ENCODE measurements around the gene PARG.
"Not testable (repeated sequence)": the region's sequence is repeated elsewhere in the genome, so short reads cannot be mapped to it uniquely, and the experiment has no call there.

Gene PARG

GRCh38 chr10:49942339-49942705 lies 495 bp upstream of the PARG start:
- peak; percentile 42 for DNase-seq
- not testable (repeated sequence) for H2BK120ac ChIP-seq (ENCODE audit: low read depth, low read length); H3K4me1 ChIP-seq (ENCODE audit: control insufficient read depth, insufficient read depth, low read depth, low read length); H3K23ac ChIP-seq (ENCODE audit: low read length in 2 of 2); H3K79me1 ChIP-seq (replicated peaks; ENCODE audit: low read length, poor library complexity, severe bottlenecking); H3K9me3 ChIP-seq (ENCODE audit: control insufficient read depth, low read length); H3K27me3 ChIP-seq (ENCODE audit: control insufficient read depth in 1 of 2, insufficient read depth in 1 of 2, low read length in 2 of 2); H2AK5ac ChIP-seq (ENCODE audit: low read length, severe bottlenecking); H3K36me3 ChIP-seq (ENCODE audit: control insufficient read depth in 1 of 2, insufficient read depth in 2 of 2, low read depth in 1 of 2, low read length in 2 of 2); H2BK12ac ChIP-seq (ENCODE audit: low read length in 2 of 2); H3K14ac ChIP-seq (ENCODE audit: low read length in 2 of 2); H4K91ac ChIP-seq (ENCODE audit: low read length); H2BK15ac ChIP-seq (ENCODE audit: low read depth, poor library complexity, severe bottlenecking)
- peak overlapping the region in 1 of 2 experiments; percentile 51 for H3K4ac ChIP-seq (ENCODE audit: low read depth in 1 of 2, low read length in 2 of 2)
- peak overlapping the region; percentile 63 for H2AFZ ChIP-seq (ENCODE audit: low read depth, low read length)
- H3K18ac ChIP-seq (ENCODE audit: low read depth in 1 of 2, low read length in 2 of 2): peak overlapping the region in 1 of 2 experiments; percentile 21
- H3K4me2 ChIP-seq (ENCODE audit: low read length, poor library complexity, severe bottlenecking): peak overlapping the region; percentile 23
- peak overlapping the region; percentile 72 for H3K27ac ChIP-seq (ENCODE audit: low read length, poor library complexity, severe bottlenecking)
- peak overlapping the region; percentile 54 for H4K8ac ChIP-seq (ENCODE audit: low read length)
- peak overlapping the region; percentile 31 for H2BK5ac ChIP-seq (ENCODE audit: low read depth, low read length, poor library complexity, severe bottlenecking)
- H3K9ac ChIP-seq (ENCODE audit: low read length): peak overlapping the region; percentile 98
- peak overlapping the region; percentile 78 to 96 for H3K4me3 ChIP-seq (ENCODE audit: insufficient read depth in 1 of 2, low read depth in 1 of 2, low read length in 2 of 2)
- 4% methylated on average over 12 of the region's 12 CpGs for WGBS

GRCh38 chr10:49931959-49932728 lies 9.7 kb downstream of the PARG start:
- not testable (repeated sequence) for DNase-seq; H2AK5ac ChIP-seq (ENCODE audit: low read length, severe bottlenecking); H3K4me2 ChIP-seq (ENCODE audit: low read length, poor library complexity, severe bottlenecking)

GRCh38 chr10:49931276-49931675 lies 10.6 kb downstream of the PARG start:
- not testable (repeated sequence) for H3K14ac ChIP-seq (ENCODE audit: low read length in 2 of 2); H3K4me1 ChIP-seq (ENCODE audit: control insufficient read depth, insufficient read depth, low read depth, low read length); H2AK5ac ChIP-seq (ENCODE audit: low read length, severe bottlenecking); H3K4me3 ChIP-seq (ENCODE audit: insufficient read depth in 1 of 2, low read depth in 1 of 2, low read length in 2 of 2); H3K9ac ChIP-seq (ENCODE audit: low read length); H4K91ac ChIP-seq (ENCODE audit: low read length); H2BK15ac ChIP-seq (ENCODE audit: low read depth, poor library complexity, severe bottlenecking); H2BK12ac ChIP-seq (ENCODE audit: low read length in 2 of 2); H3K4me2 ChIP-seq (ENCODE audit: low read length, poor library complexity, severe bottlenecking); H3K4ac ChIP-seq (ENCODE audit: low read depth in 1 of 2, low read length in 2 of 2); H3K36me3 ChIP-seq (ENCODE audit: control insufficient read depth in 1 of 2, insufficient read depth in 2 of 2, low read depth in 1 of 2, low read length in 2 of 2); H3K27me3 ChIP-seq (ENCODE audit: control insufficient read depth in 1 of 2, insufficient read depth in 1 of 2, low read length in 2 of 2); H3K18ac ChIP-seq (ENCODE audit: low read depth in 1 of 2, low read length in 2 of 2); H2BK5ac ChIP-seq (ENCODE audit: low read depth, low read length, poor library complexity, severe bottlenecking); H2AFZ ChIP-seq (ENCODE audit: low read depth, low read length); H3K23ac ChIP-seq (ENCODE audit: low read length in 2 of 2); H3K27ac ChIP-seq (ENCODE audit: low read length, poor library complexity, severe bottlenecking); H3K79me1 ChIP-seq (replicated peaks; ENCODE audit: low read length, poor library complexity, severe bottlenecking); DNase-seq; H2BK120ac ChIP-seq (ENCODE audit: low read depth, low read length); H4K8ac ChIP-seq (ENCODE audit: low read length); H3K9me3 ChIP-seq (ENCODE audit: control insufficient read depth, low read length)
- 100% methylated on average over 2 of the region's 5 CpGs for WGBS

More at GRCh38 chr10:49931959-49932728, 9.7 kb downstream of the PARG start:
- WGBS: no CpG with 5 or more reads among the region's 7 CpGs
- H3K27ac ChIP-seq (ENCODE audit: low read length, poor library complexity, severe bottlenecking); H4K8ac ChIP-seq (ENCODE audit: low read length); H3K79me1 ChIP-seq (replicated peaks; ENCODE audit: low read length, poor library complexity, severe bottlenecking); H3K27me3 ChIP-seq (ENCODE audit: control insufficient read depth in 1 of 2, insufficient read depth in 1 of 2, low read length in 2 of 2); H3K14ac ChIP-seq (ENCODE audit: low read length in 2 of 2); H3K23ac ChIP-seq (ENCODE audit: low read length in 2 of 2); H2AFZ ChIP-seq (ENCODE audit: low read depth, low read length); H2BK15ac ChIP-seq (ENCODE audit: low read depth, poor library complexity, severe bottlenecking); H3K4me3 ChIP-seq (ENCODE audit: insufficient read depth in 1 of 2, low read depth in 1 of 2, low read length in 2 of 2); H2BK120ac ChIP-seq (ENCODE audit: low read depth, low read length); H3K4ac ChIP-seq (ENCODE audit: low read depth in 1 of 2, low read length in 2 of 2); H3K9me3 ChIP-seq (ENCODE audit: control insufficient read depth, low read length); H2BK12ac ChIP-seq (ENCODE audit: low read length in 2 of 2); H3K9ac ChIP-seq (ENCODE audit: low read length); H3K4me1 ChIP-seq (ENCODE audit: control insufficient read depth, insufficient read depth, low read depth, low read length); H4K91ac ChIP-seq (ENCODE audit: low read length); H2BK5ac ChIP-seq (ENCODE audit: low read depth, low read length, poor library complexity, severe bottlenecking); H3K36me3 ChIP-seq (ENCODE audit: control insufficient read depth in 1 of 2, insufficient read depth in 2 of 2, low read depth in 1 of 2, low read length in 2 of 2); H3K18ac ChIP-seq (ENCODE audit: low read depth in 1 of 2, low read length in 2 of 2): not testable (repeated sequence)

- H2AFZ ChIP-seq (ENCODE audit: low read depth, low read length); H3K4ac ChIP-seq (ENCODE audit: low read depth in 1 of 2, low read length in 2 of 2): not testable (repeated sequence)
Observed at GRCh38 chr10:49923572-49923971, 18.3 kb downstream of the PARG start.

More at GRCh38 chr10:49923572-49923971, 18.3 kb downstream of the PARG start:
- no CpG with 5 or more reads among the region's 4 CpGs for WGBS
- H3K9ac ChIP-seq (ENCODE audit: low read length); H3K4me1 ChIP-seq (ENCODE audit: control insufficient read depth, insufficient read depth, low read depth, low read length); H3K27me3 ChIP-seq (ENCODE audit: control insufficient read depth in 1 of 2, insufficient read depth in 1 of 2, low read length in 2 of 2); H3K4me3 ChIP-seq (ENCODE audit: insufficient read depth in 1 of 2, low read depth in 1 of 2, low read length in 2 of 2); DNase-seq; H3K36me3 ChIP-seq (ENCODE audit: control insufficient read depth in 1 of 2, insufficient read depth in 2 of 2, low read depth in 1 of 2, low read length in 2 of 2); H2BK120ac ChIP-seq (ENCODE audit: low read depth, low read length); H3K79me1 ChIP-seq (replicated peaks; ENCODE audit: low read length, poor library complexity, severe bottlenecking); H3K23ac ChIP-seq (ENCODE audit: low read length in 2 of 2); H3K18ac ChIP-seq (ENCODE audit: low read depth in 1 of 2, low read length in 2 of 2); H4K91ac ChIP-seq (ENCODE audit: low read length); H3K14ac ChIP-seq (ENCODE audit: low read length in 2 of 2); H3K27ac ChIP-seq (ENCODE audit: low read length, poor library complexity, severe bottlenecking); H2BK15ac ChIP-seq (ENCODE audit: low read depth, poor library complexity, severe bottlenecking); H2BK5ac ChIP-seq (ENCODE audit: low read depth, low read length, poor library complexity, severe bottlenecking); H2BK12ac ChIP-seq (ENCODE audit: low read length in 2 of 2); H4K8ac ChIP-seq (ENCODE audit: low read length); H2AK5ac ChIP-seq (ENCODE audit: low read length, severe bottlenecking); H3K9me3 ChIP-seq (ENCODE audit: control insufficient read depth, low read length); H3K4me2 ChIP-seq (ENCODE audit: low read length, poor library complexity, severe bottlenecking): not testable (repeated sequence)

All from mesenchymal stem cell (in vitro differentiated cells and primary cell).